ENCODE measurements around the gene SLC43A1. TPM values are rescaled to one million over a fixed set of nuclear protein-coding genes. Genes with fewer than 3 reads are reported as not detected.

Gene SLC43A1
- polyA plus RNA-seq, 3 donors = 9.8 to 155 (median 16.0) TPM

GRCh38 chr11:57484141-57484710 is 31.3 kb downstream of the SLC43A1 start:
- H3K27ac ChIP-seq (ENCODE audit: low read depth, low read length) = no peak overlapping the region
- 51 to 70% (median 69%) methylated on average over 7 of the region's 7 CpGs for WGBS, 3 donors

DNA sequence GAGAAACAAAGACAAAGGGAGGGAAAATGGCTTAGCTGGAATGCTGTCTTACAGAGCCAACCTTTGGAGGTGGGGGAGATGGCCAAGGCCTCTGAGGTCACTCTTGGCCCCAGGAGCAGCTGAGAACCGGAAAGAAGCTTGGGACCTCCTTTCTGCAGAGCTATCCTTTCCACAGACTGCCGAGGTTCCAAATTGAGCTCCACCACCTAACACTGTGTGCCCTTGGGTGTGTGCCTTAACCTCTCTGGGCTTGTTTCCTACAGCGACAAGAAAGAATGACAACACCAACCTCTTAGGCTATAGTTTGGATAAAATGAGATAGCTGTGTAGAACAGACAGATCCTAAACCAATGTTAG is 32.0 kb downstream of the SLC43A1 start:
- H3K27ac ChIP-seq (ENCODE audit: low read depth, low read length) = no peak overlapping the region
- WGBS, 3 donors = 43 to 71% (median 60%) methylated on average over 3 of the region's 3 CpGs

DNA sequence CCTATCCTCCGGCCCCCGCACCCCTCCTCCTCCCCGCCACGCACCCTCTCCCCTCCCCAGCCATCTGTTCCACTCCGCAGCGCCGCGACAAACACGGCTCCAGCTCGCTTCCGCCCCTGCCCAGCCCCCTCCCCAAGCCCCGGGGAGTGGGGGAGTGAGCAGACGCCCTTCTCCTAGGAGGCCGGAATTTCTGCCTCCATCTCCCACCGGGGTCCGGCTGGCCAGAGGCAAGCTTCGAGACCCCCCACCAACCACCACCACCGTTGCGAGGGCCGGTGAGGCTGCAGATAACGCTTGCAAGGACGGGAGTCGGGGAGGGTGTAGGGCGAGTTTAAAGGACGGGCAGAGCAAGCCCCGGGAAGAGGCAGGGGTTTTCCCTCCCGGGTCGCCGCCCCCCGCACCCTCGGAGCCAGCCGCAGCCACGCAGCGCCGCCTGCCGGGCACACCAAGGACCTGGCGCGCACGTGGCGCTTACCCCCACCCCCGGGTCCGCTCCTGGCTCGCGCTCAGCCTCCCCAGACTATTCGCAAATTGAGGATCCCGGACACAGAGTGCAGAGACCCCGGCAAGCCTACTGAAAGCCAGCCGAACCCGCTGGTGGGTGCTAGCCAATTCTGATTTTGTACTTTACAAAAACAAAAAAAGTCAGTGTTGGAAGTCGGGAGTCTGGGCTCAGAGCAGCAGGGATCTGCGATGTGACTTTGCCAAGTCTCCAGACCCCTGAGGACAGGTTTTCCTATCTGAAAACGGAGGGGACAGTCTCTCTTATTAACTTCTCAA is 32.5 kb downstream of the SLC43A1 start:
- 1 to 42% (median 3%) methylated on average over 41 to 52 of the region's 52 CpGs for WGBS, 3 donors
- no peak overlapping the region for H3K27ac ChIP-seq (ENCODE audit: low read depth, low read length)

DNA sequence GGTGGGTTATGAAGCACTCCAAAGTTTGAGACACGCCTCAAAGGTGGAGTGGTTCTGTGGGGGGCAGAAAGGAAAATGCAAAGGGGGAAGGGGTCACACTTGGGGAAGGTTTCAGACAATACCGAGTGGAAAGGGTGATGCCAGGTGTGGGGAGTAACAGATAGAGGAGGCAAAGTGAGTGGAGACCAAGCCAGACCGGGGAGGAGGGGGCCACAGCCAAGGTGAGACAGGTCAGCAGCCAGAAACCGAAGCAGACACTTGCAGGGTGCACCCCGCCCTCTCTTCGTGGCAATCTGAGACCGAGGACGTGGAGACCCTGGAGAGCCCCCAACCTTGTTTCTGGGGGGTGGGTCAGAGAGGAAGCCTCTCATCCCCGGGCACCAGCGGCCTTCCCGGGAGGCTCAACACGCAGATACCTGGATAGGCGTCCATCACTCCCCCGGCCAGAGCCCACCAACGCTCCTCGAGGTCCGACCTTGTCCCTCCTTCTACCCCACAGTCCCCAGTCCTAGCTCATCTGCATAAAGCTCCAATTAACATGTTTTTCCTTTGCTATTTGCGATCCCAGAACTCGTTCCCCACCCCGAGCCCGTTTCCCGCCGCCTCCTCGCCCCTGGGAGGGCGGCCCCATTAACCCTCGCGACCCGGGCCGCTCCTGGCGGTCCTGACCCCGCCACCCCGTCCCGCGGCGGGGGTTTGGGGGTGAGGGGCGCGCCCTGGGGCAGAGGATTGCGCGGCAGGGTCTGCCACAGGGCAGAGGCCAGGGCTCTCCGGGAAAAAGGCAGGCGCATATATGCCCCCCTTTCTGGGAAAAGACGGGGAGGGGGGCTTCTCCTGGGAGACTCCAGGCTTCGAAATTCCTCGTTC is 33.4 kb downstream of the SLC43A1 start:
- WGBS, 3 donors = 22 to 44% (median 29%) methylated on average over 35 to 44 of the region's 44 CpGs
- H3K27ac ChIP-seq (ENCODE audit: low read depth, low read length) = no peak overlapping the region

- no peak overlapping the region for H3K27ac ChIP-seq (ENCODE audit: low read depth, low read length)
- WGBS, 3 donors = 40 to 100% methylated on average over 1 to 2 of the region's 2 CpGs; no CpG with 5 or more reads in 1 of the 3 donors
Measured at GRCh38 chr11:57481315-57481714, 34.2 kb downstream of the SLC43A1 start.

DNA sequence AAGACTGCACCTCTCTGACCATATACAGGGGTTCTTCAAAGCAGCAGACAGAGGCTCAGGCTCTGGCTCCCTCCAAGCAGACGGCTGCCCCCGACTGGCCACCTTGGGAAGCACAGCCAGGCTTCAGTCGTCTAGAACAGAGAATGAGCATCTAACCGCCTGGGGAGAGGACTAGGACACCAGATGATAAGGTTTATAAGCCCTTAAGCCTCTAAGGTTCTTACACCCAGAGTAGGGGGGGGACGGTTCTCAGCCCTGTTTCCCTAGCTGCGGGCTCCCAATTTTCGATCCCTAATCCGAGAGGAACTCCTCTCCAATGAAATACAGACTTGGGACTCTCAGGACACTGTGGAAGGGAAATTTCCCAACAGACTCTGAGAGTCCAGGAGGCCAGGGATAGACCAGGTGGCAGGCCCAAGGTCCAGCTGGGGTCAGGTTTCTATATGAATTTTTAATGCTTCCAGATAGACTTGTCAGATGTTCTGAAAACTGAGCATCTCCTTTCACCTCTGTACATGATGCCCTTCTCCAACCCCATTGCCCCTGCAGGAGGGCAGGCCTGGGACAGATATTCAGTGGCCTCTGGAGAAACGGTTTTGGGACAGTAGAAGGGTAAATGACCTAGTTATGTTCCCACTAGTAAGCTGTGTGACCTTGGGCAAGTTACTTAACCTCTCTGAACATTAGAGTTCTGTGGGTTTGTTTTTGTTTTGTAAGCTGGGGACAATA is 34.9 kb downstream of the SLC43A1 start:
- no peak overlapping the region for H3K27ac ChIP-seq (ENCODE audit: low read depth, low read length)
- 27 to 43% (median 36%) methylated on average over 9 of the region's 9 CpGs for WGBS, 3 donors

- WGBS, 3 donors = 15 to 34% (median 32%) methylated on average over 4 of the region's 4 CpGs
- H3K27ac ChIP-seq (ENCODE audit: low read depth, low read length) = no peak overlapping the region
Measured at GRCh38 chr11:57479911-57480310, 35.6 kb downstream of the SLC43A1 start.

DNA sequence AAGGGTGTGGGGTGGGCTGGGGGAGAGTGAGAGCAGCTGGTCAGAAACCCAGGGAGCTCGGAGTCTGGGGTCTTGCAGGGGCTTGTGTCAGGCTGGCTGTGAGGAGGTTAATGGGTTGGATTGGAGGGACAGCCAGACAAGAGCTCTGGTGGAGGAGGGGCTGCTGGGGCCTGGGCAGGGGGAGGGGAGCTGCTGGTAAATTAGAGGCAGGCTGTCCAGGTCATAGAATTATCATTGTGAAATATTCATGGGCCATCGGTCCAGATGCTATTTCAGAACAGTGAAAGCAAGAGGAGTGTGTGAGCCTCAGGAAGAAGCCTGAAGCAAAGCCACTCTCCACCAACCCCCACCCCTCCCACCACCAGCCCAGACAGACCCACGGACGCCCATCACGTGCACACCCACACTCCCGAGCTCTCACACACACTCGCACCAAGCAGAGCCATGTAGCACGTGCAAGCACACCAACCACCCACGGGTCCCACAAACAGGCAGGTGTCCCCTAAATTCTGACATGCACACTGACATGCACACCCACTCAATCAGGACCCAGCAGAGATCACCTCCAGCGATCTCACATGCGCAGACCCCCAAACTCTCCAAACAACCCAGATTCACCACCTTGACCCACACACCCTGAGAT is 36.4 kb downstream of the SLC43A1 start:
- no peak overlapping the region for H3K27ac ChIP-seq (ENCODE audit: low read depth, low read length)
- WGBS, 3 donors = 46 to 51% (median 51%) methylated on average over 11 of the region's 11 CpGs

DNA sequence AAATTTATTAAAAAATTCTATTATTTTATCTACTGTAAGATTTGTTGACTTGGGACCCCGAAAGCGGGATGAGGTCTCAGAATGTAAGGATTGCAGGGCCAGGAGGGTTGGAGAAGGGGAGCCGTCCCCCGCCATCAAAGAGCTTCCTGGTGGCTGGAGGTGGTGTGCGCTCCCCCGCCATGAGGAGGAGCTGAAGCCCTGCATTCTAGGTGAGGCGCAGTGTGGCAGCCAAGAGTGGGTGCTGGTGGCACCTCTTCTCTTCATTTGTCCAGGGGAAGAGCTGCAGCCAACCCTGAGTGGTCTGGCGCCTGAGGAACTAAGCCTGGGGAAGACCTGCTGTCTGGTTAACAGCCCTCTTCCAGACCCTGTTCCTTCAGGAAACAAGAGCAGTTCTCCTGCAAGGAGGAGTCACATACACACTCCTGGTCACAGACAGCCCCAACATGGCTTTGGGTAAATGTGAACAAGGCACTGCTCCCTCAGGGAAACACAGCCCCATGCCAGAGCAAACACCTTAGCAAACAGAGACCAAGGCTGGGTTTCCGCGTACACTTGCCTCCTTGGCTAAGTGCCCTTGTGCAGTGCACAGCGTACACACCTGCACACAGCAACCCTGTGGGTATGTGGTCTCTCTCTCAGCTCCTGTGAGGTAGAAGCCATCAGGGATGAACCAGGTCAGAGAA is 37.9 kb downstream of the SLC43A1 start:
- 45 to 90% (median 84%) methylated on average over 11 of the region's 11 CpGs for WGBS, 3 donors
- no peak overlapping the region for H3K27ac ChIP-seq (ENCODE audit: low read depth, low read length)

- no peak overlapping the region for H3K27ac ChIP-seq (ENCODE audit: low read depth, low read length)
- WGBS, 3 donors = 12 to 27% (median 16%) methylated on average over 18 to 27 of the region's 27 CpGs
Measured at GRCh38 chr11:57476757-57477506, 38.6 kb downstream of the SLC43A1 start.

DNA sequence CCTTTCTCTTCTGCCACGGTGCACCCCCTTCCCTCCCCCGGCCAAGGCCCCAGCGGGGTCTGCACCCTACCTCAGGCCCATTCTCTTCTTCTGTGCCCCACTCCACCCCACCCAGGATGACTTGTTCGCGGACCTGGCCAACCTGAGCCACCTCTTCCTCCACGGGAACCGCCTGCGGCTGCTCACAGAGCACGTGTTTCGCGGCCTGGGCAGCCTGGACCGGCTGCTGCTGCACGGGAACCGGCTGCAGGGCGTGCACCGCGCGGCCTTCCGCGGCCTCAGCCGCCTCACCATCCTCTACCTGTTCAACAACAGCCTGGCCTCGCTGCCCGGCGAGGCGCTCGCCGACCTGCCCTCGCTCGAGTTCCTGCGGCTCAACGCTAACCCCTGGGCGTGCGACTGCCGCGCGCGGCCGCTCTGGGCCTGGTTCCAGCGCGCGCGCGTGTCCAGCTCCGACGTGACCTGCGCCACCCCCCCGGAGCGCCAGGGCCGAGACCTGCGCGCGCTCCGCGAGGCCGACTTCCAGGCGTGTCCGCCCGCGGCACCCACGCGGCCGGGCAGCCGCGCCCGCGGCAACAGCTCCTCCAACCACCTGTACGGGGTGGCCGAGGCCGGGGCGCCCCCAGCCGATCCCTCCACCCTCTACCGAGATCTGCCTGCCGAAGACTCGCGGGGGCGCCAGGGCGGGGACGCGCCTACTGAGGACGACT is 39.3 kb downstream of the SLC43A1 start:
- H3K27ac ChIP-seq (ENCODE audit: low read depth, low read length) = no peak overlapping the region

GRCh38 chr11:57475671-57476046 is 39.8 kb downstream of the SLC43A1 start:
- H3K27ac ChIP-seq (ENCODE audit: low read depth, low read length) = no peak overlapping the region
- WGBS, 3 donors = 82 to 83% (median 82%) methylated on average over 5 of the region's 5 CpGs

More for the DNA sequence above, 39.3 kb downstream of the SLC43A1 start:
- 2 to 7% (median 4%) methylated on average over 76 to 80 of the region's 80 CpGs for WGBS, 3 donors

- H3K27ac ChIP-seq (ENCODE audit: low read depth, low read length) = no peak overlapping the region
- 32 to 67% (median 41%) methylated on average over 1 of the region's 1 CpG for WGBS, 3 donors
Measured at GRCh38 chr11:57475191-57475590, 40.3 kb downstream of the SLC43A1 start.

DNA sequence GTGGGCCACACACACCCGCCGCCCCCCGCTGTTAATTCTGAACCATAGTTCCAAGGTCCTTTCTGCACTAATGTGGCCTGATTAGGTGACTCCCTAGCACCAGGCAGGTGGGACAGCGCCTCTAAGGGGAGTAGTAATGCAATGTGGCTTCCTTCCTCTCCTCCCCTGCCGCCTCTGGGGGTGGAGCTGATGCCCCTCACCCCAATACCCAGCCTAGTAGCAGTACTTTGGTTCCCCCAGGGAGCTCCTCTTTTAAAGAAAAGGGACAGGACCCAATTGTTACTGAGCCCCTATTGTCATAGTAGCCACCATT is 40.7 kb downstream of the SLC43A1 start:
- WGBS, 3 donors = 66 to 88% (median 73%) methylated on average over 5 of the region's 5 CpGs
- H3K27ac ChIP-seq (ENCODE audit: low read depth, low read length) = no peak overlapping the region

GRCh38 chr11:57474017-57474802 is 41.3 kb downstream of the SLC43A1 start:
- 34 to 75% (median 40%) methylated on average over 7 to 9 of the region's 9 CpGs for WGBS, 3 donors
- no peak overlapping the region for H3K27ac ChIP-seq (ENCODE audit: low read depth, low read length)

DNA sequence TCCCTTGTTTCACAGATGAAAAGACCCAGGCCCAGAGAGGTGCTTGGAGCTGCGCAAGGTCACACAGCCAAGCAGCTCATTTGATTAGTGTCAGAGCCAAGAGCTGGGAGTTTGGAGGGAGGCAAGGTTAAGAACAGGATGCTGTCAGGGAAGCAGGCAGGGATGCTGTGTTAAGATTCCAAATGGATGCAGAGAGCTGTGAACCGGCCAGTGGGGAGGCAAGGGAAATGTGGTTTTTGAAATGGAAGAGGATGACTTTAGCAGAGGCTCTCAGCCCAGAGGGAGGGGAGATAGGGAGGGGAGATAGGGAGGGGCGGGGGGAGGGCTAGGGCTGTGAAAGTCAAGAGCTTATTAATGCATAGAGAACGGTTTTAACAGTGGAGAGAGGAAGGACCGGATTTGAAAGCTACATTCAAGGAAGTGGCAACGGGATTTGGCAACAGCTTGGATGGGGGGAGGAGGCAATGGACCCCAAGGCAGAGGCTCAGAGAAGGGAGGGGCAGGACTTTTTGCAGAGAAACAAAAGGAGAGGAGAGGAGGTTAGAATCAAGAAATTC is 42.1 kb downstream of the SLC43A1 start:
- 43 to 70% (median 49%) methylated on average over 6 of the region's 6 CpGs for WGBS, 3 donors
- H3K27ac ChIP-seq (ENCODE audit: low read depth, low read length) = no peak overlapping the region
